GM10266 (cell line): ENCODE measurements around the gene ARHGAP5.

Experiments used
- DNase-seq: peaks from one replicate; pipeline ENCODE4 v3.0.0; 2012; ENCODE audit errors: extremely low spot score
- CTCF ChIP-seq: IDR thresholded peaks from 2 replicates; pipeline ENCODE4 v1.5.1; 2012; ENCODE audit warnings: mild to moderate bottlenecking, low read depth; ENCODE audit not compliant: control insufficient read depth, insufficient read depth; ENCODE audit errors: missing control alignments

Gene ARHGAP5

GRCh38 chr14:32077081-32078022 is at the start of gene ARHGAP5:
Gene ARHGAP5 (plus strand): TSS chr14:32077304. CDS start chr14:32090670, 13,366 bp downstream.
- no peak for TF ChIP-seq CTCF
- DNase-seq = peak; percentile 40

GRCh38 chr14:32028599-32028998 is 48.5 kb upstream of the ARHGAP5 start:
- TF ChIP-seq CTCF = no peak
- DNase-seq = no peak

GRCh38 chr14:32033543-32033942 is 43.6 kb upstream of the ARHGAP5 start:
- no peak for TF ChIP-seq CTCF
- DNase-seq = no peak

- no peak for TF ChIP-seq CTCF
- no peak for DNase-seq
These were observed 38.2 kb upstream of the ARHGAP5 start for GRCh38 chr14:32038876-32039275.

GRCh38 chr14:32039401-32040030 is 37.6 kb upstream of the ARHGAP5 start:
- TF ChIP-seq CTCF = no peak
- DNase-seq = no peak

GRCh38 chr14:32043624-32044023 is 33.5 kb upstream of the ARHGAP5 start:
- DNase-seq = no peak
- TF ChIP-seq CTCF = no peak

- TF ChIP-seq CTCF = no peak
- no peak for DNase-seq
These were observed 32.6 kb upstream of the ARHGAP5 start for GRCh38 chr14:32044454-32044853.
